ENCODE results near the gene SLC38A8.

The SLC38A8 gene

DNA sequence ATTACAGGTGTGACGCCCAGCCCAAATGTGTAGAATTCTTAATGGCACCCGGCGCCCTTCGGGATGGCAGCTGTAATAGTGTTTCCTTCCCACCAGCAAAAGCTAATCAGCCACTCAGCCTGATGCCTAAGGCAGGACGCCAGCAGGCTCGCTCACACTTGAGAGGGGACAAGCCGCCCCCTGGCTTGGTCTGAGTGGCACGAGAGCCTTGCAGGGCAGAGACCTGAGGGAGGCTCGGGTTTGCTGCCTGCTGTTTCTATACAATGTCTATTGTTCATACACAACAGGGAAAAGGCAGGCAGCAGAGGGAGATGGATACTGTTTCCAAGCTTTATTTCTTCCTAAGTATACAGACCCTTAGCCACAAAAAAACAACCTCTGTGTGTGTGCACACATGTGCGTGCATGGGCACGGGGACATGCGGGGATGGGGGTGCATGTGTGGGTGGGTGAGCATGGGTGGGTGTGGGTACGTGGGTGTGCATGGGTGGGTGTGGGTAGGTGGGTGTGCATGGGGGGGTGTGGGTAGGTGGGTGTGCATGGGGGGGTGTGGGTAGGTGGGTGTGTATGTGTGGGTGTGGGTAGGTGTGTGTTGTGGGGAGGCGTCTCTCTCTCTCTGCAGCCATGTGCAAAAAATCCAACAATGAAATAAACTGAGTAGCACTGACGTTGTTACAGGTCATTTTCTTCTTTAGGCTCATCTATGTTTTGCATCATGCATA lies 10.0 kb downstream of the SLC38A8 start:
- no peak for DNase-seq (ENCODE audit: low read depth, low spot score)

DNA sequence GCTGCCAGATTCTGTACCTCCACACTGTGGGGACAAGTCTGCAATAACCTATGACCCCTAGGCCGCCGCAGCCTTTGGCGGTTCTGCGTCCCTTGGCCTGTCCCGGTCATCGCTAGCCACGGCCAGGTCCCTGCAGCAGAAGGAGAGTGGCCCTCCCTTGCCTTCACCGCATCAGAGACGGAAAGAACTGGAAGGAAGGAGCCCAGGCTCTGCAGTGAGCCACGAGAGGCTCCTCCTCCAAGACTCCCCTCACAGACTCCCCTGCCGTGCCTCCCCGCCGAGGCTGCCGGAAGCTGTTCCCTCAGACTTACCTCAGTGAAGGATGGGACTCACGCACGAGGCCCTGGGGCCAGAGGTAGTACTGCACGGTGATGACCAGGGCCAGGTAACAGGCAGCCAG lies 11.0 kb downstream of the SLC38A8 start:
- DNase-seq (ENCODE audit: low read depth, low spot score), result no peak

DNA sequence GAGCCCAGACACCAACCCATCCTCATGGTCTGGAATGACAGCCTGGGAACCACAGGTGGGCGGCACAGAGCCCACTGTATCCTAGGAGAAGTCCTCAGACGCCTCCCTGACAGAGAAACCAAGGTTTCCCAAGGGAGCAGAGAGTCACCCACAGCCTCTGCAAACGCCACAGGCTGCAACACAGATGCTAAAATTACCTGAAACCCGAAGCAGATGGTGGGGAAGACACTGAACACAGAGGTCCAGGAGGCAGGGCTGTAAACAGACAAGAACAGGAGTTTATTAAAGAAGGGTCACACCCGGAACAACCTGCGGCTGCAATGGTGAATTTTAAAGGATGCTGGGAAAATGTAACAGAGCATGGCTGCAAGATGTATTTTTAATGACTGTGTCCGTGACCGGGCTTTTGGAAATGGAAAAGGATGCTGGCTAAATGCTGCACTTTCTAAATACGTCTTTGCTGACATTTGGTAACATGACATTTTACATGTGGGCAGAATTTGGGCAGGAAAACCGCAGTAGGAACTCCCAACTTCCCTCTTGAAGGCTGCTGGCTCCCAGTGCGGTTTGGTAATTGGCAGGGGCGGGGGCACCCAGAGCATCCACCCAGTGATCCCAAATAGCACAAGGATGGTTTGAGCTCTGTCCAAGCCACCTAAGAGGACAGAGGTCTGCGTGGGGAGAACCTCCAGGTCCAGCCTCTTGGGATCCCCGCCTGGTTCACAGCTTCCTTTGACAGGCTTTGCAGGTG lies 13.1 kb downstream of the SLC38A8 start:
- no peak for DNase-seq (ENCODE audit: low read depth, low spot score)

DNA sequence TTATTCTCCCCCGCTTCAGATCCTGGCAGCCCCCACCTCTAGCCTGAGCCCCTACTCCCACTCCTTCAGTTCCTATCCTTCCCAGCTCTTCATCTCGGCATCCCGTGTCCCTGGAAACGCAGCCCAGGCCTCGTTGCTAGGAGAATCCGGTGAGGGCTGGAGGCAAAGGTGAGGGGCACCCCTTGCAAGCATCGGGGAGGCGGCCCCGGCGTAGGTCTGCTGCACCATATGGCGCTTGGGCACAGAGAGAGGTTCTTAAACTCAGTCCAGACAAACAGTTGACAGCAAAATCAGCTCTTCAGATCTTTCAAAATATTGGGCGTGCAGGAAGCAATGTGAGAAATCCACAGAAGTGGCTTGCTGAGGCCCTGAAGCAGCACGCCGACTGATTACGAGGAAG lies 15.0 kb downstream of the SLC38A8 start:
- DNase-seq (ENCODE audit: low read depth, low spot score), result no peak

DNA sequence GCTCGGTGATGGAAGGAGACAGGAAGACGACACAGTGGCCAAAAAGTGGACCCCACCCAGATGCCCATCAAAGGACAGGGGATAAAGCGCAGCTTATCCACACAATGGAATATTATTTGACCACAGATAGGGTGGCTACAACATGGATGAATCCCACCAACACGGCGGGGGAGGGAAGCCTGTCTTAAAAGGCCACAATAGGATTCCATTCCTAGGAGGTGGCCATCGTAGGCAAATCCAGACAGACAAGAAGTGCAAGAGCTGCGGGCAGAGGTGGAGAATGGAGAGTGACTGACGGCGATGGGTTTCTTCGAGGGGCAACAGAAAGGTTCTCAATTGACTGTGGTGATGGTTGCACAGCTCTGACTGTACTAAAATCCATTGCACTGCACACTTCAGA lies 16.0 kb downstream of the SLC38A8 start:
- no peak for DNase-seq (ENCODE audit: low read depth, low spot score)

DNA sequence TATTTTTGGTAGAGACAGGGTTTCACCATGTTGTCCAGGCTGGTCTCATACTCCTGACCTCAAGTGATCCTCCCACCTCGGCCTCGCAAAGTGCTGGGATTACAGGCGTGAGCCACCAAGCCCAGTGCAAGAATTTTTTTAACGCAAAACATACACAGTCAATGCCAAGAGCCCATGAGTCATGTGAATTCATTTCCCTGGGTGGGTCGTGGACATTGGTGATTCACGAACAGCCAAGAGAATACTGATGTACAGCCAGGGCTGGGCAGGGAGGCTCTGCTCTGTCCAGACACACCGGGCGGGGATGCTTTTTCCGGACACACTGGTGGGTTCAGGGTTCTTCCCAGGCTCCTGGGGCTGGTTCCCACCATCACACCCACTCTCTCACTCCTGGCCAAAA lies 17.7 kb downstream of the SLC38A8 start:
- peak; percentile 35 for DNase-seq (ENCODE audit: low read depth, low spot score)

DNA sequence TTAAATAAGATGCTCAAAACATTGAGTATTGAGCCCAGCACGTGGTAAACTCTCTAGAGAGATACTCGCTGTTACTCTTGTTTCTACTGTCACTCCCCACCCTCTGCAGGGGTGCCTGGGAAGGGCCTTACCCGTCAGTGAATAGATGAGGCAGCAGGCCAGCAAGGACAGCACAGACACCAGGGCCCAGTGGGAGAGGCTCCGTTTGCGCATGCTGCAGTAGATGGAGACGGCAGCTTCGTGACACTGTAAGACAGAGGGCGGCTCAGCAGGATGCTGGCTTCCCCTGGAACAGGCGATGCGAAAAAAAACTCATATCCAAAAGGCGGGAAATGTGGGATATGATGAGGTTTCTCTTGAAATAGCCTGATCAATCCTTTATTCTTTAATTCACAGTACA lies 20.0 kb downstream of the SLC38A8 start:
- no peak for DNase-seq (ENCODE audit: low read depth, low spot score)

DNA sequence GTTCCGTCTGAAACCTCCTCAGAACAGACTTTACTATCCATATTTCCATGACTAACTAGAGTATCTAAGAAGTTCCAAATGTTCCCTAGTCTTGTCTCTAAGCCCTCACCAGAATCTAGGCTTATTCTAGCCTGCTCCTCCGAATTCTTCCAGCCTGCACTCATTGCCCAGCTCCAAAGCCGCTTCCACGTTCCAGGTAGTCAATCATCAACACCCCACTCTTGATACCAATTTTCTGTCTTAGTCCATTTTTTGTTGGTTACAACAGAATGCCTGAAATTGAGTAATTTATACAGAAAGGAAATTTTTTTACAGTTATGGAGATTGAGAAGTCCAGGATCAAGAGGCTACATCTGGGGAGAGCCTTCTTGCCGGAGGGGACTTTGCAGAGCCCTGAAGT lies 21.1 kb downstream of the SLC38A8 start:
- no peak for DNase-seq (ENCODE audit: low read depth, low spot score)

DNA sequence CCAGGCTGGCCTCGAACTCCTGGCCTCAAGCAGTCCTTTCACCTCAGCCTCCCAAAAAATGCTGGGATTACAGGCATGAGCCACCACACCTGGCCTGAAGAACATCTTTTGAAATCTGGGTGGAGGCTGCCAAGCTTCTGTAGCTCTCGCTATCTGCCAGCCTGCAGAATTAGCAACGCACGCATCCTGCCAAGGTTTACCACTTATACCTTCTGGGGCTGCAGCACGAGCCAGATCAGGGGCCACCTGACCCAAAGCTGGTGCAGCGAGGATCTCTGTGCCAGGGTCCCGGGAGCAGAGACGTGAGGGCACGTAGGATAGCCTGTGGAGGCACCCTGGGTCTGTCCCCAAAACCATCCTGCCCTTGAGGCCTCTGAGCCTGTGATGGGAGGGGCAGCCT lies 22.2 kb downstream of the SLC38A8 start:
- no peak for DNase-seq (ENCODE audit: low read depth, low spot score)

DNA sequence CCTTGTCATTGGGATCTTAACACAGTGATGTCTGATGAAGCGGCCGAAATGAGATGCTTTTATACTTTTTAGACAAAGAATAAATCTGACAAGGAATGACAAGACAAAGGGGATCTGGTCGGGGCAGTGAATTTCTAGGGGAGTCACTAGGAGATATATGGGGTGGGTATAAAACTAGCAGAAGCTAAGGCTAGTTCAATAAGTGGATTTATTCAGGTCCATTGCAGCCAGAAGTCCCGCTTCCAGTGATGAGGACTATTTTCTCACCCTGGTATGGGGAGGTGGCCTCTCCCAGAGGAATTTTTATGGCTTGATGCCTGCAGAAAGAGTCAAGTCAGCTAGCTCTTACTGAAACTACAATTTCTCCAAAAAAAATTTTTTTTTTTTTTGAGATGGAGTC lies 23.9 kb downstream of the SLC38A8 start:
- DNase-seq (ENCODE audit: low read depth, low spot score), result no peak

DNA sequence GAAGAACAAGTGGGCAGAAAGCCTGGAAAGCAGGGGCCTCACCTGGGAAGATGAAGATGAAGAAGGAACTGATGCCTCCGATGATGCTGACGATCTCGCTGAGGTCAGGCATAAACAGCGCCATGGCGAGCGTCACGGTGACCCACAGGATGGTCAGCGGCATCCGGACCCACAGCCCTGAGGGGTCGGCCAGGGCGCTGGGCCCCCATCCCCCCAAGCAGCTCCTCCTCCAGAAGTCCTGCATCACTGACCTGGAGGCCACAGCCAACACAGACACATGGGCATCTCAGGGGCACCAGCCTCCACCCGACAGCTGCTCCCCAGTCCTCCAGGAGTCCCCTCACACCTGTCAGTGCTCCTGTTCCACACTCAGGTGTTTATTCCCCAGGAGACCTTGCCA lies 26.1 kb downstream of the SLC38A8 start:
- no peak for DNase-seq (ENCODE audit: low read depth, low spot score)

DNA sequence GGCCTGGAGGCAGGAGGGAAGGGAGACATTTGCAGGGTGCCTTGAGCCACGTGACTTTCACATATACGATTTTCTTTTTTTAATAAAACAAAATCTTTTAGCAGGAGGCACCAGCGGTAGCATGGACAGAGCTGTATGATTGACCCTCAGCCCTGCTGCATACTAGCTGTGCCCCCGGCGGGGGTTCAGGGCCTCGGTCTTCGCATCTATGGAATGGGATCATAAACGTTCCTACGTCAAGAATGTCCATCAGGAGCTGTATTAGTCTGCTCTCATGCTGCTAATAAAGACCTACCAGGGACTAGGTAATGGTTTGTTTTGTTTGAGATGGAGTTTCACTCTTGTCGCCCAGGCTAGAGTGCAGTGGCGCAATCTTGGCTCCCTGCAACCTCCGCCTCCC lies 27.2 kb downstream of the SLC38A8 start:
- DNase-seq (ENCODE audit: low read depth, low spot score), result no peak

DNA sequence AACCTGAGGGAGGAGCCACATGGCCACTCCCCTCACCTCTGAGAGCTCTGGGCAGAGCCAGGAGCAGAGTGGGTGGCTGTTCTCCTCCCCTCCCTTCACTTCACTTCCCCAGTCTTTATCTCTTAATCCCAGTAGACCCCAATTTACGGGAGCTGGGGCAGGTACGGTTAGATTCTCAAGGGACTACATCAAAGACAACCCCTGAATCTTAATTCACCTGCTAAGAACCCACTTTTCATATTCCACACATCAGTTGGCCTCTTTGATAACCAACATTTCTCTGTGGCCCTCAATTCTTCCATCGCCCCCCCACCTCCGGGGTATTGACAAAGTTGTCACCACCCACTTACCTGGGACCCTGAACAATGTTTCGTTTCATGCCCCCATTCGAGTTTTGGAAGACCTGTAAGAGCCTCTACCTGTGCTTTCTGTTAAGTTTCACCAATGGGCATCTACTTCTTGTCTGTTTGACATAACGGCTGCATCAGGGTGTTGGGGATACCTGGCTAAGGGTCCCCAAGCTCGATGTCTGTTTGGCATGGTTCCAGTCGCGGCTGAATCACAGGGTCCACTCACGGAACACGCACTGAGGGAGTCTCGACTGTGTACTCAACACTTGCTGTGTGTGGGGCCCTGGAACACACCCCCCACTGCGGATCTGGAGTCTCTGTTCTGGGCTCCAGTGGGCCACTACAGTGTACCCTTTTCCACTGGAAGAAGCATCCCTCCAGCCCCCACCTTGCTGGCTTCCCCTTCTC lies 27.8 kb downstream of the SLC38A8 start:
- DNase-seq (ENCODE audit: low read depth, low spot score), result no peak

DNA sequence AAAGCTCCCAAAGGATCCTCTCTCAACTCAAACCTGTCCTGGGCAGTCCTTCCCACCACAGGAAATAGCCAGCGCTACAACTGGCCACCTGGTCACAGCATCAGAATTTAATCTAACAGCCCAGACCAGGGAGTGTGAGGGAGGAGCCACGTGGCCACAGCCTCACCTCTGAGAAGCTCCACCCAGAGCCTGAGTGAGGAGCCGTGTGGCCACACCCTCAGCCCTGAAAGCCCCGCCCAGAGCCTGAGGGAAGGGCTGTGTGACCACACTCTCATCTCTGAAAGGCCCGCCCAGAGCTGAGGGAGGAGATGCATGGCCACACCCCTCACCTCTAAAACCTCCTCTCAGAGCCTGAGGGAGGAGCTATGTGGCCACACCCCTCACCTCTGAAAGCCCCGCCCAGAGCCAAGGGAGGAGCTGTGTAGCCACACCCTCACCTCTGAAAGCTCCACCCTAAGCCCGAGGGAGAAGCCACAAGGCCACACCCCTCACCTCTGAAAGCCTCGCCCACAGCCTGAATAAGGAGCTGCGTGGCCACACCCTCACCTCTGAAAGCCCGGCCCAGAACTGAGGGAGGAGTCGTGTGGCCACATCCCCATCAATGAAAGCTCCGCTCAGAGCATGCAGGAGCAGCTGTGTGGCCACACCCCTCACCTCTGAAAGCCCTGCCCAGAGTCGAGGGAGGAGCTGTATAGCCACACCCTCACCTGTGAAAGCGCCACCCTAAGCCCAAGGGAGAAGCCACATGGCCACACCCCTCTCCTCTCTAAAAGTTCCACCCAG lies 28.6 kb downstream of the SLC38A8 start:
- peak; percentile 41 for DNase-seq (ENCODE audit: low read depth, low spot score)

DNA sequence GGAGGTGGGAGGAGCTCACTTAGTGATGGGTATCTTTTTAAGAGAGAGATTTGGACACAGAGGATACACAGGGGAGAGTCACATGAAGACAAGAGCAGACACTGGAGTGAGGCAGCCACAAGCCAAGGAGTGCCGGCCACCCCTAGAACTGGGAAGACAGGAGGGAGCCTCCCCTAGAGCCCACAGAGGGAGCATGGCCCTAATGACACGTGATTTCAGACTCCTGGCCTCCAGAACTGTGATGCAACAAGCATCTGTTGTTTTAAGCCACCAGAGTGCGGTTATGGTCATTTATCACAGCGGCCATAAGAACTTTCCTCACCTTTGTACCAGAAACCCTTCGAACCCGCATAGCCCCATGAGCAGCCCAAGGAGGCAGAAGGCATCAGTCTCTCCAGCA lies 33.3 kb downstream of the SLC38A8 start:
- no peak for DNase-seq (ENCODE audit: low read depth, low spot score)

DNA sequence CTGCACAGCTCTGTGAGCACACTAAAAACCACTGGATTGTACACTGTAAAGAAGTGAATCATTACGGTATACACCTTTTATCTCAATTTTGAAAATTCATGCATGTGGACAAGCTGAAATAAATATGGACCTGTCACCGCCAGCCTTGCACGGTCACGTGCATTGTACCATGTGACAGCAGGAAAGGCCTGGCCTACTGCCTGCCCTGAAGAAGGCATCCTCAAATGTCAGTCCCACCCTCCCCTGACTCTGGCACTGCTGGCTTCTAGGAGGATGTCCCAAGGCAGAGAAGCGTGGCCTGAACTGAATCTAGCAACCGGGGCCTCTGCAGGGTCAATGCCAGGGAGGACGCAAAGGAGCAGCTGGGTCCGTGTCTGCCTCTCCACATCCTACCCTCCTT lies 34.6 kb downstream of the SLC38A8 start:
- no peak for DNase-seq (ENCODE audit: low read depth, low spot score)

DNA sequence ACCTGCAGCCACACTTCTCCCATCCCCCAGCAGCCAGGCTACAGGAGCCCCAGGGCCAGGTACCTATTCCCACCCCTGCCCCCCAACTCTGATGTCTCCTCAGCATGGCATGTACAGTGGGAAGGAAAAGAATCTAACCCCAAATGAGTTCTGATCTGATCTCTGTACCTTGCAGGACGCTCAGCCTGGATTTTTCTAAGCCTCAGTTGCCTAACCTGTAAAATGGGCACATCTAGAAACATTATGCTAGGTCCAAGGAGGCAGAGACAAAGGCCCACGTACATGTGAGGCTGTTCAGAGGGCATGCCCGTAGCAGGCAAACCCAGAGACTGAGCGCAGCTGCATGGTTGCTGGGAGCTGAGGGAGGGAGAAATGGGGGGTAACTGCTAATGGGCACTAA lies 35.1 kb downstream of the SLC38A8 start:
- no peak for DNase-seq (ENCODE audit: low read depth, low spot score)

DNA sequence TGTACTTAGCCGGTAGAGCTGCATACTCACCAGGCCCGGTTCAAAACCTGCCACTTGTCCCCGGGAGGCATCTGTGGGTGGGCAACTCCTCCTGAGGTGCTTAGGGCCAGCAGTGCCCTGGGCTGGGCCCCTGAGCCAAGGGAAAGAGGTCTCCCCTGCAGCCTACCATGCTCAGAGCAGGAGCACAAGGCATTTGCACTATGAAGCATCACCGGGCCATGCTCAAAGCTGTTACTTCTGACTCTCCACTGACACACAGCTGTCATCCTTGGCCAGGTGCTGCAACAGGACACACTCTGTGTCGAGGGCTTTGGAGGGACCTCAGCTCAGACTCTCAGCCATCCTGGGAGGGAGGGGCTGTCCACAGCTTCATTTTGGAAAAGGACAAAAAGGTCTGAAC lies 37.2 kb downstream of the SLC38A8 start:
- DNase-seq (ENCODE audit: low read depth, low spot score), result no peak

DNA sequence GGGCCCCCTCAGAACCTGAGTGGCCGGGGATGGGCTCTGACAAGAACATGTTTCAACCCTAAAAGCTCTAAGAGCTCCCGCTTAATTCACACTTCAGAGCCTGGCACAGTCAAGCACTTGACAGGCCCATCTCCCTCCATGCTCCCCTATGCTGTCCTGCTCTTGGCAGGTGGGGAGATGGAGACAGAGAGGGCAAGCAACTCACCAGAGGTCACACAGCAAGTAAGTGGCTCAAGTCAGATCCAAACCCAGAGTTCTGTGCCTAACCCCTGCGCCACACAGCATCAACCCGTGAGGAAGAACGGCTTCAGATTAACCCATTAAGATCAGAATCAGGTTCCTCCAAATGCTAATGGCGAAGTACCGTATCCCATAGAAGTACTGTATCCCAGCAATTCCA lies 38.2 kb downstream of the SLC38A8 start:
- no peak for DNase-seq (ENCODE audit: low read depth, low spot score)

DNA sequence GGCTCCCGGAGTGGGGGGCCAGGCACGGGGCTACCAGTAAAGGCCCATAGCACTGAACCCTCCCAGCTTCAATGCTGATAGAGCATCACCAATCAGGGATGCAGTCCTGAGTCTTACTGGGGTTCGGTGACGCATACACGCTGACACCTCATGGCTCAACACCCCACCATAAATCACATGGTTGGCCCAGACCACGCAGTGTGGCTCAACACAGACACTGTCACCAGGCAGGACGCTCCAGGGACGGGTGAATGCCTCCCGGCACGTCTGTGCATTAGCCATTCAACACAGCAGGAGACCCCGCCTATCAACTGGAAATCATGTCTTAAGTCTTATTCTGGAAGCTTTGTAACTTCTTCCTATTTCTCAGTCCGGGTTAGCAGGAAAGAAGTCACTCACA lies 39.6 kb downstream of the SLC38A8 start:
- no peak for DNase-seq (ENCODE audit: low read depth, low spot score)

DNA sequence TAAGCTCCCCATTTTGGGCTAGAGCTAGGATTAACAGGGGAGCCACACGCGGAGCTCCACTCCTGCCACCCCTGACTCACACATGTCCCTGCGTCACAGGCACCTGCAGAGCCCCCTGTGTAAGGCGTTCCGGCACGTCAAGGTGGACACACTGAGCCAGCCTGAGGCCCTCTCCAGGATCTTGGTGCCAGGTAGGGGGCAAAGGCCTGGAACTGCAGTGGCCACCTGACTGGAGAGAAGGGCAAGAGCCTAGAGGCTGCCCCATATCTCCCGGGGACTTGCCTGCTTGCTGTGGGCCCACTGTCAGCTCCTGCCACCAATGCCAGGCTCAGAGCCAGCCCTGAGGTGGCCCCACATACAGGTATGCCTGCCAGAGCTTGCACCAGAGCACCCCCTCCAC lies 40.9 kb downstream of the SLC38A8 start:
- DNase-seq (ENCODE audit: low read depth, low spot score), result no peak
